ENCODE measurements around the gene ALCAM.

Gene ALCAM

GRCh38 chr3:105394177-105394576, 27.5 kb downstream of the ALCAM start:
- no peak overlapping the region for H3K27ac ChIP-seq
- H3K27me3 ChIP-seq = no peaks in the 10 kb centered on the region
- H3K4me3 ChIP-seq (ENCODE audit: low read depth in 1 of 2, low read length in 1 of 2) = no peak overlapping the region
- no peak for TF ChIP-seq CTCF (IDR thresholded peaks at IDR 0.05)
- H3K4me1 ChIP-seq (ENCODE audit: control insufficient read depth in 1 of 2, insufficient read depth in 1 of 2, low read depth in 1 of 2, low read length in 1 of 2) = no peaks in the 10 kb centered on the region
- no peaks in the 10 kb centered on the region for H3K9me3 ChIP-seq
- H3K36me3 ChIP-seq = no peaks in the 10 kb centered on the region

- Histone ChIP-seq H3K27me3 (no peaks in the 10 kb centered on the region), H3K4me3 (ENCODE audit: low read depth in 1 of 2, low read length in 1 of 2) (no peak overlapping the region), H3K4me1 (ENCODE audit: control insufficient read depth in 1 of 2, insufficient read depth in 1 of 2, low read depth in 1 of 2, low read length in 1 of 2) (no peaks in the 10 kb centered on the region), H3K9me3 (no peaks in the 10 kb centered on the region), H3K27ac (no peak overlapping the region), H3K36me3 (no peaks in the 10 kb centered on the region)
- no peak for TF ChIP-seq CTCF (IDR thresholded peaks at IDR 0.05)
Observed at GRCh38 chr3:105397974-105398373, 31.3 kb downstream of the ALCAM start.

GRCh38 chr3:105398437-105398836, 31.7 kb downstream of the ALCAM start:
- Histone ChIP-seq H3K27me3 (no peaks in the 10 kb centered on the region), H3K36me3 (no peaks in the 10 kb centered on the region), H3K9me3 (no peaks in the 10 kb centered on the region), H3K4me3 (ENCODE audit: low read depth in 1 of 2, low read length in 1 of 2) (no peak overlapping the region), H3K4me1 (ENCODE audit: control insufficient read depth in 1 of 2, insufficient read depth in 1 of 2, low read depth in 1 of 2, low read length in 1 of 2) (no peaks in the 10 kb centered on the region), H3K27ac (no peak overlapping the region)
- TF ChIP-seq CTCF (IDR thresholded peaks at IDR 0.05) = no peak

- no peaks in the 10 kb centered on the region for H3K36me3 ChIP-seq
- no peaks in the 10 kb centered on the region for H3K9me3 ChIP-seq
- H3K27ac ChIP-seq = no peak overlapping the region
- H3K4me1 ChIP-seq (ENCODE audit: control insufficient read depth in 1 of 2, insufficient read depth in 1 of 2, low read depth in 1 of 2, low read length in 1 of 2) = no peaks in the 10 kb centered on the region
- no peak for TF ChIP-seq CTCF (IDR thresholded peaks at IDR 0.05)
- H3K27me3 ChIP-seq = no peaks in the 10 kb centered on the region
- H3K4me3 ChIP-seq (ENCODE audit: low read depth in 1 of 2, low read length in 1 of 2) = no peak overlapping the region
Observed at GRCh38 chr3:105399062-105399461, 32.4 kb downstream of the ALCAM start.

- H3K27me3 ChIP-seq = no peaks in the 10 kb centered on the region
- no peak overlapping the region for H3K4me3 ChIP-seq (ENCODE audit: low read depth in 1 of 2, low read length in 1 of 2)
- no peaks in the 10 kb centered on the region for H3K36me3 ChIP-seq
- no peak overlapping the region for H3K27ac ChIP-seq
- no peaks in the 10 kb centered on the region for H3K9me3 ChIP-seq
- TF ChIP-seq CTCF (IDR thresholded peaks at IDR 0.05) = no peak
- H3K4me1 ChIP-seq (ENCODE audit: control insufficient read depth in 1 of 2, insufficient read depth in 1 of 2, low read depth in 1 of 2, low read length in 1 of 2) = no peaks in the 10 kb centered on the region
Observed at GRCh38 chr3:105399611-105400010, 32.9 kb downstream of the ALCAM start.

- TF ChIP-seq CTCF (IDR thresholded peaks at IDR 0.05) = no peak
- Histone ChIP-seq H3K27me3 (no peaks in the 10 kb centered on the region), H3K4me1 (ENCODE audit: control insufficient read depth in 1 of 2, insufficient read depth in 1 of 2, low read depth in 1 of 2, low read length in 1 of 2) (no peaks in the 10 kb centered on the region), H3K4me3 (ENCODE audit: low read depth in 1 of 2, low read length in 1 of 2) (no peak overlapping the region), H3K9me3 (no peaks in the 10 kb centered on the region), H3K36me3 (no peaks in the 10 kb centered on the region), H3K27ac (no peak overlapping the region)
Observed at GRCh38 chr3:105401254-105401653, 34.5 kb downstream of the ALCAM start.

Data from neutrophil (primary cell).